ENCODE results near the gene TFCP2L1.
"Not testable (repeated sequence)": the region's sequence is repeated elsewhere in the genome, so short reads cannot be mapped to it uniquely, and the experiment has no call there.

Gene TFCP2L1

DNA sequence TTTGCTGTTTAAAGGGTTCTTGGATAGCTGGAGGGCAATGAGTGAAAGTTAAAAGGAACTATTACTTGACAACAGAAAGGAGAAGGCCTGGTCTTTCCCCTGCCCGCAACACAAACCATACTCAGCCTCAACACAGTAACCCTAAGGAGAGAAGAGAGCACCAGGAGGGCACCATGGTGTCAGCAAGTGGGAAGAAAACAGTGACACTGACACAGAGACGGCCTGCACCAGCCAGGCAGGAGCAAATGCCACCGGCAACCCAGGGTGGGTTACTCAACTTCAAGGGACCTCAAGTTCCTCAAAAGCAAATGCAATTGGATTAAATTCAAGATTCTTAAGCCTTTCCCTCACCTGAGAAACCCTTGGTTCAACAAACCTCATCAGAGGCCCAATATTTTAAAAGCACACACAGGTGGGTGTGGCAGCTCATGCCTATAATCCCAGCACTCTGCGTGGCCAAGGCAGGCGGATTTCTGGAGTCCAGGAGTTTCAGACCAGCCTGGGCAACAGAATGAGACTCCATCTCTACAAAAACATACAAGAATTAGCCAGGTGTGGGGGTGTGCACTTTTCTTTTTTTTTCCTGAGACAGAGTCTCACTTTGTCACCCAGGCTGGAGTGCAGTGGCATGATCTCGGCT lies 52.3 kb downstream of the TFCP2L1 start:
- H3K4ac ChIP-seq (ENCODE audit: low read length) = no peak overlapping the region
- H4K91ac ChIP-seq (ENCODE audit: low read depth, low read length, poor library complexity) = no peak overlapping the region
- no peak overlapping the region for H3K23ac ChIP-seq (ENCODE audit: low read depth, low read length, poor library complexity)
- H2BK120ac ChIP-seq (ENCODE audit: low read depth, low read length) = no peak overlapping the region
- no peak overlapping the region for H3K4me2 ChIP-seq (ENCODE audit: insufficient read depth, low read length, poor library complexity, severe bottlenecking)
- H3K14ac ChIP-seq (ENCODE audit: low read length) = no peak overlapping the region
- H3K79me1 ChIP-seq (ENCODE audit: low read depth, low read length) = no peaks in the 10 kb centered on the region
- peaks cover 0 to 5% of the 10 kb centered on the region in 2 donors for H3K4me1 ChIP-seq (ENCODE audit: control insufficient read depth in 2 of 2, insufficient read depth in 1 of 2, low read depth in 1 of 2, low read length in 2 of 2)
- H3K27ac ChIP-seq (replicated peaks; ENCODE audit: low read length) = no peak overlapping the region
- no peak overlapping the region for H2BK12ac ChIP-seq (ENCODE audit: low read length)
- H2AK5ac ChIP-seq (ENCODE audit: low read depth, low read length) = no peak overlapping the region
- H3K27me3 ChIP-seq (ENCODE audit: control insufficient read depth in 3 of 3, insufficient read depth in 3 of 3, low read depth in 1 of 3, low read length in 3 of 3) = peaks cover 0 to 12% (median 0%) of the 10 kb centered on the region in 3 experiments
- WGBS, 2 donors (ENCODE audit: extremely low coverage in 2 of 2, insufficient read length in 2 of 2, insufficient replicate concordance in 1 of 2) = no CpG with 5 or more reads among the region's 6 CpGs
- no peak overlapping the region for H2AFZ ChIP-seq (ENCODE audit: low read length)
- DNase-seq (ENCODE audit: low spot score) = no peak
- H4K8ac ChIP-seq (ENCODE audit: low read depth, low read length) = no peak overlapping the region
- H3K36me3 ChIP-seq (replicated peaks in 1 of 2; ENCODE audit: control insufficient read depth in 2 of 2, insufficient read depth in 2 of 2, low read length in 2 of 2) = no peaks in the 10 kb centered on the region
- H3K4me3 ChIP-seq (ENCODE audit: low read length in 2 of 2) = no peak overlapping the region
- no peak overlapping the region for H2BK15ac ChIP-seq (ENCODE audit: low read length)
- no peak overlapping the region for H3K18ac ChIP-seq (ENCODE audit: low read length)
- H2BK5ac ChIP-seq (ENCODE audit: low read length) = no peak overlapping the region
- H3K9me3 ChIP-seq (replicated peaks in 1 of 2; ENCODE audit: control insufficient read depth in 2 of 2, insufficient read depth in 1 of 2, low read depth in 1 of 2, low read length in 2 of 2) = no peaks in the 10 kb centered on the region
- no peak overlapping the region for H3K9ac ChIP-seq (ENCODE audit: low read depth, low read length, poor library complexity)

DNA sequence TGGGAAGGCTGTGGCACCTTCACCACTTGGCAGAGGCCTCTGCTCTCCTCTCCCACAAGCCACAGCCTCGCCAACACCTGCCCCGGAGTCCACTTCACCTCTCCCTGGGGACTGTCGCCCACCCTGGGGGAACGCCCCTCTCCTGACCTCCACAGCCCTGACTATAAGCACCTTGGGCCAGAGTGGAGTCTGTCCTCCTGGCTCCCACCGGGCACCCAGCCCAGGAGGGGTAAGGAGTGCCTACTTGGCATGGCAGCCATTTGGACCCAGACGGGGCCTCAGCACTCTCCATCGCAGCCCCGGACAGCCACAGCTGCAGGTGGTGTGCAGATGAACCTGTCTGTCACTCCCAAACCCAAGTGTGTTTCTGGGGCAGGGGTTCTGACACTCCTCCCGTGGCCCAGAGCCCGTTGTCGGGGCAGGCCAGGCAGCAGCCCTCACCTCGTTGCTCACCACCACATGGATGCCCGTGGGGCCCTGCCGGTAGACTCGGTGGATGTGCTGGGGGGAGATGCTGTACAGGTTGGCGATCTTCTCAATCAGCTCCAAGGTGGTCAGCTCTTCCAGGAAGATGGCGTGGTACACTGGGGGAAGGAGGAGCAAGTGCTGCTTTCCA lies 53.5 kb downstream of the TFCP2L1 start:
- Histone ChIP-seq H4K8ac (ENCODE audit: low read depth, low read length) (no peak overlapping the region), H3K4ac (ENCODE audit: low read length) (no peak overlapping the region), H2BK5ac (ENCODE audit: low read length) (no peak overlapping the region), H3K36me3 (replicated peaks in 1 of 2; ENCODE audit: control insufficient read depth in 2 of 2, insufficient read depth in 2 of 2, low read length in 2 of 2) (no peaks in the 10 kb centered on the region), H3K4me1 (ENCODE audit: control insufficient read depth in 2 of 2, insufficient read depth in 1 of 2, low read depth in 1 of 2, low read length in 2 of 2) (peaks cover 0 to 6% of the 10 kb centered on the region in 2 donors), H2BK120ac (ENCODE audit: low read depth, low read length) (no peak overlapping the region), H3K23ac (ENCODE audit: low read depth, low read length, poor library complexity) (no peak overlapping the region), H3K4me2 (ENCODE audit: insufficient read depth, low read length, poor library complexity, severe bottlenecking) (no peak overlapping the region), H3K9ac (ENCODE audit: low read depth, low read length, poor library complexity) (no peak overlapping the region), H3K27ac (replicated peaks; ENCODE audit: low read length) (no peak overlapping the region), H3K14ac (ENCODE audit: low read length) (peak overlapping the region; percentile 94), H3K27me3 (ENCODE audit: control insufficient read depth in 3 of 3, insufficient read depth in 3 of 3, low read depth in 1 of 3, low read length in 3 of 3) (peaks cover 0 to 8% (median 0%) of the 10 kb centered on the region in 3 experiments), H2AFZ (ENCODE audit: low read length) (no peak overlapping the region), H2AK5ac (ENCODE audit: low read depth, low read length) (peak overlapping the region; percentile 31), H2BK15ac (ENCODE audit: low read length) (no peak overlapping the region), H3K18ac (ENCODE audit: low read length) (peak overlapping the region; percentile 61), H4K91ac (ENCODE audit: low read depth, low read length, poor library complexity) (no peak overlapping the region), H3K9me3 (replicated peaks in 1 of 2; ENCODE audit: control insufficient read depth in 2 of 2, insufficient read depth in 1 of 2, low read depth in 1 of 2, low read length in 2 of 2) (no peaks in the 10 kb centered on the region), H3K79me1 (ENCODE audit: low read depth, low read length) (no peaks in the 10 kb centered on the region), H3K4me3 (ENCODE audit: low read length in 2 of 2) (no peak overlapping the region), H2BK12ac (ENCODE audit: low read length) (no peak overlapping the region)
- DNase-seq (ENCODE audit: low spot score) = no peak
- WGBS, 2 donors (ENCODE audit: extremely low coverage in 2 of 2, insufficient read length in 2 of 2, insufficient replicate concordance in 1 of 2) = no CpG with 5 or more reads among the region's 17 CpGs

DNA sequence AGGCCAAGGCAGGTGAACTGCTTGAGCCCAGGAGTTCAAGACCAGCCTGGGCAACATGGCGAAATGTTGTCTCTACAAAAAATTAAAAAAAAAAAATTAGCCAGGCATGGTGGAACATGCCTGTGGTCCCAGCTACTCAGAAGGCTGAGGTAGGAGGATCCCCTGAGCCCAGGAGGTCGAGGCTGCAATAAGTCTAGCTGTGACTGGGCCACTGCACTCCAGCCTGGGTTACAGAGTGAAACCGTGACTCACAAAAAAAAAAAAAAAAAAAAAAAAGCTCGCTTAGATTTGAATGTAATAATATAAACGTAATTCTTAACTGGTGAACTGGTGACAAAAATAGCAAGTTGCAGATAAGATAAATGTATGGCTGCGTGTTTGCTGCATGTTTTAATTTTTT lies 56.5 kb downstream of the TFCP2L1 start:
- no peak overlapping the region for H2AFZ ChIP-seq (ENCODE audit: low read length)
- DNase-seq (ENCODE audit: low spot score) = no peak
- H3K36me3 ChIP-seq (replicated peaks in 1 of 2; ENCODE audit: control insufficient read depth in 2 of 2, insufficient read depth in 2 of 2, low read length in 2 of 2) = no peaks in the 10 kb centered on the region
- no peak overlapping the region for H2BK5ac ChIP-seq (ENCODE audit: low read length)
- H2BK120ac ChIP-seq (ENCODE audit: low read depth, low read length) = no peak overlapping the region
- no peaks in the 10 kb centered on the region for H3K27me3 ChIP-seq (ENCODE audit: control insufficient read depth in 3 of 3, insufficient read depth in 3 of 3, low read depth in 1 of 3, low read length in 3 of 3)
- H3K27ac ChIP-seq (replicated peaks; ENCODE audit: low read length) = no peak overlapping the region
- no peak overlapping the region for H3K18ac ChIP-seq (ENCODE audit: low read length)
- H4K8ac ChIP-seq (ENCODE audit: low read depth, low read length) = no peak overlapping the region
- H2BK12ac ChIP-seq (ENCODE audit: low read length) = no peak overlapping the region
- H3K79me1 ChIP-seq (ENCODE audit: low read depth, low read length) = no peaks in the 10 kb centered on the region
- H3K9me3 ChIP-seq (replicated peaks in 1 of 2; ENCODE audit: control insufficient read depth in 2 of 2, insufficient read depth in 1 of 2, low read depth in 1 of 2, low read length in 2 of 2) = no peaks in the 10 kb centered on the region
- H3K4me2 ChIP-seq (ENCODE audit: insufficient read depth, low read length, poor library complexity, severe bottlenecking) = no peak overlapping the region
- no CpG with 5 or more reads among the region's 6 CpGs for WGBS, 2 donors (ENCODE audit: extremely low coverage in 2 of 2, insufficient read length in 2 of 2, insufficient replicate concordance in 1 of 2)
- H3K4me3 ChIP-seq (ENCODE audit: low read length in 2 of 2) = no peak overlapping the region
- H3K14ac ChIP-seq (ENCODE audit: low read length) = no peak overlapping the region
- H2AK5ac ChIP-seq (ENCODE audit: low read depth, low read length) = no peak overlapping the region
- no peak overlapping the region for H4K91ac ChIP-seq (ENCODE audit: low read depth, low read length, poor library complexity)
- peaks cover 0 to 6% of the 10 kb centered on the region in 2 donors for H3K4me1 ChIP-seq (ENCODE audit: control insufficient read depth in 2 of 2, insufficient read depth in 1 of 2, low read depth in 1 of 2, low read length in 2 of 2)
- no peak overlapping the region for H2BK15ac ChIP-seq (ENCODE audit: low read length)
- H3K23ac ChIP-seq (ENCODE audit: low read depth, low read length, poor library complexity) = no peak overlapping the region
- no peak overlapping the region for H3K4ac ChIP-seq (ENCODE audit: low read length)
- no peak overlapping the region for H3K9ac ChIP-seq (ENCODE audit: low read depth, low read length, poor library complexity)

DNA sequence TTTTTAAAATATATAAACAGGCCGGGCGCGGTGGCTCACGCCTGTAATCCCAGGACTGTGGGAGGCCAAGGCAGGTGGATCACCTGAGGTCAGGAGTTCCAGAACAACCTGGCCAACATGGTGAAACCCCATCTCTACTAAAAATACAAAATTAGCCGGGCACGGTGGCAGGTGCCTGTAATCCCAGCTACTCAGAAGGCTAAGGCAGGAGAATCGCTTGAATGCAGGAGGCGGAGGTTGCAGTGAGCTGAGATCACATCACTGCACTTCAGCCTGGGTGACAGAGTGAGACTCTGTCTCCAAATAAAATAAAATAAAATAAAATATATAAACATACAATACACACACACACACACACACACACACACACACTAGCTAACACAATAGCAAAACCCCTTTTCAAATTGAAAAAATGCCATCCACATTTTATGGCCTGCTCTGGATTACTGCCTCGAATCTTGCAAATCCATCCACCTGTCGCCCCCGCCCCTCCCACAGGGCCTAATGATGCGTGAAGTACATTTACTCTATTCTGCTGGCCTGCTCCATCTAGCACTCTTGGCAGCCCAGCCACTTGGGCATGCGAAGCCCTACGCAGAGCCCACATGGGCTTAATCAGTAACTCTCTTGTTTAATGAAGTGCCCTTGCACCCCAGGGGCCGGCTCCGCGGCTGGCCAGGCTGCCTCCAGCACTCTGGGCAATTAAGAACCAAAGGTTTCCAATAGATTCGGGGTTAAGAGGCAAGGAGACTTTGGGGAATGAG lies 57.4 kb downstream of the TFCP2L1 start:
- H3K79me1 ChIP-seq (ENCODE audit: low read depth, low read length); H2BK15ac ChIP-seq (ENCODE audit: low read length); H2BK5ac ChIP-seq (ENCODE audit: low read length); H3K4ac ChIP-seq (ENCODE audit: low read length); H3K36me3 ChIP-seq (replicated peaks in 1 of 2; ENCODE audit: control insufficient read depth in 2 of 2, insufficient read depth in 2 of 2, low read length in 2 of 2); H3K9me3 ChIP-seq (replicated peaks in 1 of 2; ENCODE audit: control insufficient read depth in 2 of 2, insufficient read depth in 1 of 2, low read depth in 1 of 2, low read length in 2 of 2); H2BK120ac ChIP-seq (ENCODE audit: low read depth, low read length); H3K14ac ChIP-seq (ENCODE audit: low read length); H3K9ac ChIP-seq (ENCODE audit: low read depth, low read length, poor library complexity); H3K4me3 ChIP-seq (ENCODE audit: low read length in 2 of 2); H2AFZ ChIP-seq (ENCODE audit: low read length); H3K27me3 ChIP-seq (ENCODE audit: control insufficient read depth in 3 of 3, insufficient read depth in 3 of 3, low read depth in 1 of 3, low read length in 3 of 3); H3K4me1 ChIP-seq (ENCODE audit: control insufficient read depth in 2 of 2, insufficient read depth in 1 of 2, low read depth in 1 of 2, low read length in 2 of 2); H4K8ac ChIP-seq (ENCODE audit: low read depth, low read length); H4K91ac ChIP-seq (ENCODE audit: low read depth, low read length, poor library complexity); H3K23ac ChIP-seq (ENCODE audit: low read depth, low read length, poor library complexity); H3K18ac ChIP-seq (ENCODE audit: low read length); H3K4me2 ChIP-seq (ENCODE audit: insufficient read depth, low read length, poor library complexity, severe bottlenecking); H2AK5ac ChIP-seq (ENCODE audit: low read depth, low read length); H2BK12ac ChIP-seq (ENCODE audit: low read length); H3K27ac ChIP-seq (replicated peaks; ENCODE audit: low read length); DNase-seq (ENCODE audit: low spot score): not testable (repeated sequence)
- no CpG with 5 or more reads among the region's 18 CpGs for WGBS, 2 donors (ENCODE audit: extremely low coverage in 2 of 2, insufficient read length in 2 of 2, insufficient replicate concordance in 1 of 2)

Data from neuronal stem cell (in vitro differentiated cells).